ENCODE results near the gene SP140L. TPM values are rescaled to one million over a fixed set of nuclear protein-coding genes. Genes with fewer than 3 reads are reported as not detected.
"Not testable (repeated sequence)": the region's sequence is repeated elsewhere in the genome, so short reads cannot be mapped to it uniquely, and the experiment has no call there.

The SP140L gene
- total RNA-seq, 4 donors from 2014 or later: 6.5 to 18.6 (median 8.4) TPM

DNA sequence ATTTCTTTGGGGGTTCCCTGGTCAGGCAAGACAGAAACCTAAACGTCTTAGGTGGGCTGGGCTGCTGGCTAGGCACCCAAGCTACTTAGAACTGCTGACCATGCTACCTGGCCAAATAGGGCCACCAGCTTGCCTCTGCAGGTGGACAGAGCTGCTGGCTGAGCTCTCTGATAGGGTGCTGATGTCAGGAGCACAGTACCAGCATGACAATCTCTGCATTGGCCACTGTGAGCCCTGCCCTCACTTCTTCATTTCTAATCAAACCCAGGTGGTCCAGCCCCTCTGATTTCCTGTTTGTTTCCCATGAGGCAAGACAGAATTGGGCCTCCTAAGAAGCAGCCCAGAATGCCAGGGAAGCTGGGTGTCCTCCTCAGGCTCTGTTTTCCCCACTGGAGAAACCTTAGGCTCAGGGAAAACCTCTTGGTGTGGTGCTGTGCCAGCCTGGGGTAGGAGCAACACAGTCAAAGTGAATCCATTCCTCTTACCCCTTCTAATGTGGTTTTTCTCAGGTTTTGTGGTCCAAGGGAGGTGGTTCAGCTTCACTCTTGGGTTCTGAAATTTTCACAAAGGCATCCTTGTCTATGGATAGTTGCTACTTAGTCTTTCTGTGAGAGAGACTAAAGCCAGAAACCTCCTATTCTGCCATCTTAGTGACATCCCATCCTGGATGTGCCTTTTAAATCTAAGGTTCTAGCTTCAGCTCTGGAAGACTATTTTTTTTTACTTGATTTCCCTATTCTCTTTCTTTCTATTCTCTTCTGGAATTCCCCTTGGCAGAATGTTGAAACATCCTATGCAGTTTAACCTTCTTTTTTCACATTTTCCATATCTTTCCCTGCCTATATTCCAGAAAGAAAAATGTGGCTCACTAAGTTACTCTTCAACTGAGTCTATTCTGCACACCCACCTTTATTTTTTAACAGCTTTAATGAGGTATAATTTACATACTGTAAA is 104.2 kb downstream of the SP140L start:
- Histone ChIP-seq H3K9me3 (no peaks in the 10 kb centered on the region), H3K36me3 (no peaks in the 10 kb centered on the region), H3K27ac (no peak overlapping the region), H3K27me3 (no peaks in the 10 kb centered on the region), H3K4me1 (peaks cover 0 to 8% of the 10 kb centered on the region in 2 donors), H3K4me3 (replicated peaks in 1 of 3) (no peak overlapping the region)
- TF ChIP-seq POLR2A (IDR thresholded peaks at IDR 0.05): no peak
- TF ChIP-seq, protein P1, sequence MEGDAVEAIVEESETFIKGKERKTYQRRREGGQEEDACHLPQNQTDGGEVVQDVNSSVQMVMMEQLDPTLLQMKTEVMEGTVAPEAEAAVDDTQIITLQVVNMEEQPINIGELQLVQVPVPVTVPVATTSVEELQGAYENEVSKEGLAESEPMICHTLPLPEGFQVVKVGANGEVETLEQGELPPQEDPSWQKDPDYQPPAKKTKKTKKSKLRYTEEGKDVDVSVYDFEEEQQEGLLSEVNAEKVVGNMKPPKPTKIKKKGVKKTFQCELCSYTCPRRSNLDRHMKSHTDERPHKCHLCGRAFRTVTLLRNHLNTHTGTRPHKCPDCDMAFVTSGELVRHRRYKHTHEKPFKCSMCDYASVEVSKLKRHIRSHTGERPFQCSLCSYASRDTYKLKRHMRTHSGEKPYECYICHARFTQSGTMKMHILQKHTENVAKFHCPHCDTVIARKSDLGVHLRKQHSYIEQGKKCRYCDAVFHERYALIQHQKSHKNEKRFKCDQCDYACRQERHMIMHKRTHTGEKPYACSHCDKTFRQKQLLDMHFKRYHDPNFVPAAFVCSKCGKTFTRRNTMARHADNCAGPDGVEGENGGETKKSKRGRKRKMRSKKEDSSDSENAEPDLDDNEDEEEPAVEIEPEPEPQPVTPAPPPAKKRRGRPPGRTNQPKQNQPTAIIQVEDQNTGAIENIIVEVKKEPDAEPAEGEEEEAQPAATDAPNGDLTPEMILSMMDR (IDR thresholded peaks at IDR 0.05): no peak
- 83 to 100% methylated on average over 1 of the region's 1 CpG for WGBS, 2 donors
- DNase-seq: no peak
- intact Hi-C loops (cut with DNase I): no loop called here

DNA sequence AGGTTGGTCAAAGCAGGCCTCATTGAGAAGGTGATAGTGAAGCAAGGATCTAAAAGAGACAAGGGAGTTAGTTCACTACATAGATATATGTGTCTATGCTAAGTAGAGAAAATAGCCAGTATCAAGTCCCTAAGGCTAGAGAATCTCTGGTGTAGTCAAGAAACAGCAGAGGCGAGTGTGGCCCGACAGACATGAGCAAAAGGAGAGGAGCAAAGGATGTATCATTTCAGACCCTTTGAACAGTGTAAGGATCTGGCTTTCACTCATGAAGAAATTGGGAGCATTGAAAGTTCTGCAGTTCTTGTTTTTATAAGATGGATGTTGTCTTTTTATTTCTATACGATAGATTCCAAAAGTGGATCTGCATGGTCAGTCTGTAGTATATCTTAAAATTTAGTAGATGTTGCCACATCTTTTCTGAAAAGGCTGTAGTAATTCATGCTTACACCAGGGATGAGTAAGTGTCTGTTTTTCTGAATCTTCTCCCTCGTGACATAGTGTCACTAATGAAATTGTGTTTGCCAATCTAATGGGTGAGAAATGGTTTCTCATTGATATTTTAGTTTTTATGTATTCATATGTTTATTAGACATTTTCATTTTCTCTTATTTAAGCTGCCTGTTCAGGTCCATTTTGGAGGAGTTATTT is 107.8 kb downstream of the SP140L start:
- TF ChIP-seq, protein P1 (IDR thresholded peaks at IDR 0.05): no peak
- TF ChIP-seq POLR2A (IDR thresholded peaks at IDR 0.05): no peak
- 76% methylated on average over 4 of the region's 4 CpGs for WGBS, 2 donors
- Histone ChIP-seq H3K36me3 (no peaks in the 10 kb centered on the region), H3K4me3 (replicated peaks in 1 of 3) (no peak overlapping the region), H3K27me3 (no peaks in the 10 kb centered on the region), H3K9me3 (no peaks in the 10 kb centered on the region), H3K27ac (no peak overlapping the region), H3K4me1 (peaks cover 0 to 7% of the 10 kb centered on the region in 2 donors)
- no peak for DNase-seq
- intact Hi-C loops (cut with DNase I): no loop called here

DNA sequence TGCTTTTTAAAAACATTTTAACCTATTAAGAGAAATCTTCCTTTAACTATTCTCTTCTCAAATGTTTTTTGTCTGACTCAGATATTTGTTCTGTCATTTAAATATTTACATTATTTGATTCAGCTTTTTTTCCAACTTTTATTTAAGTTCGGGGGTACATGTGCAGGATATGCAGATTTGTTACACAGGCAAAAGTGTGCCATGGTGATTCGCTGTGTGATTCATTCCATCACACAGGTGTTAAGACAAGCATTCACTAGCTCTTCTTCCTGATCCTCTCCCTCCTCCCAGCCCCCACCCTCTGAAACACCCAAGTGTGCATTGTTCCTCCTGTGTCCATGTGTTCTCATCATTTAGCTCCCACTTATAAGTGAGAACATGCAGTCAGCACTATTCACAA is 108.4 kb downstream of the SP140L start:
- H3K36me3 ChIP-seq: no peaks in the 10 kb centered on the region
- no peak for DNase-seq
- intact Hi-C loops (cut with DNase I): no loop called here
- no peaks in the 10 kb centered on the region for H3K27me3 ChIP-seq
- no peaks in the 10 kb centered on the region for H3K9me3 ChIP-seq
- WGBS, 2 donors: 97 to 98% methylated on average over 2 of the region's 2 CpGs
- H3K27ac ChIP-seq: no peak overlapping the region
- no peak overlapping the region for H3K4me3 ChIP-seq (replicated peaks in 1 of 3)
- TF ChIP-seq, protein P1 (IDR thresholded peaks at IDR 0.05): no peak
- no peak for TF ChIP-seq POLR2A (IDR thresholded peaks at IDR 0.05)
- peaks cover 0 to 7% of the 10 kb centered on the region in 2 donors for H3K4me1 ChIP-seq

DNA sequence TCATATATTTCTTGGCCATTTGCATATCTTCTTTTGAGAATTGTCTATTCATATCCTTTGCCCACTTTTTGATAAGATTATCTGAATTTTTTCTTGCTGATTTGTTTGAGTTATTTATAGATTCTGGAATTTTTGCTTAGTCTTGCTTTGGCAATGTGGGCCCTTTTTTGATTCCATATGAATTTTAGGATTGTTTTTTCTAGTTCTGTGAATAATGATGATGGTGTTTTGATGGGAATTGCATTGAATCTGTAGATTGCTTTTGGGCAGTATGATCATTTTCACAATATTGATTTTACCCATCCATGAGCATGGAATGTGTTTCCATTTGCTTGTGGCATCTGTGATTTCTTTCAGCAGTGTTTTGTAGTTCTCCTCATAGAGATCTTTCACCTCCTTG is 112.1 kb downstream of the SP140L start:
- H3K4me1 ChIP-seq; H3K27me3 ChIP-seq; H3K27ac ChIP-seq; H3K9me3 ChIP-seq; H3K36me3 ChIP-seq; intact Hi-C loops (cut with DNase I); DNase-seq; H3K4me3 ChIP-seq (replicated peaks in 1 of 3): not testable (repeated sequence)

DNA sequence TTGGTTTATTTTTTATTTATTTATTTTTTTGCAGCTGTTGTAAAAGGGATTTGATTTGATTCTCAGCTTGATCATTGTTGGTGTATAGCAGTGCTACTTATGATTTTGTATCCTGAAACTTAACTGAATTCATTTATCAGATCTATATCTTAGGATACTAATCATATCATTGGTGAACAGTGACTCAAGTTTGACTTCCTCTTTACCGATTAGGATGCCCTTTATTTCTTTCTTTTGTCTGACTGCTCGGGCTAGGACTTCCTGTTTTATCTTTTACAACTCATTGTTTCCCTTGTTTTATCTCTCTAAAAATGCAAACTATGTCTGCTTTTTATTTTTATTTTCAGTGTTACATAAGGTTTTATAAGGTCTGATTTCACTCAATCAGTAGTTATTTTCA is 112.6 kb downstream of the SP140L start:
- no peak overlapping the region for H3K27ac ChIP-seq
- 60 to 71% methylated on average over 2 of the region's 2 CpGs for WGBS, 2 donors
- peaks cover 3 to 13% of the 10 kb centered on the region in 2 donors for H3K36me3 ChIP-seq
- no peaks in the 10 kb centered on the region for H3K4me1 ChIP-seq
- intact Hi-C loops (cut with DNase I): no loop called here
- TF ChIP-seq, protein P1 (IDR thresholded peaks at IDR 0.05): no peak
- TF ChIP-seq POLR2A (IDR thresholded peaks at IDR 0.05): no peak
- H3K4me3 ChIP-seq (replicated peaks in 1 of 3): no peak overlapping the region
- H3K9me3 ChIP-seq: no peaks in the 10 kb centered on the region
- H3K27me3 ChIP-seq: no peaks in the 10 kb centered on the region
- DNase-seq: no peak

Measured in thyroid gland (tissue), 4 donors.